Left kidney (tissue), 2 donors: ENCODE results near the gene TNPO3. TPM values are rescaled to one million over a fixed set of nuclear protein-coding genes. Genes with fewer than 3 reads are reported as not detected.
"Not testable (repeated sequence)": the region's sequence is repeated elsewhere in the genome, so short reads cannot be mapped to it uniquely, and the experiment has no call there.

Experiments
- DNase-seq: peaks from one replicate; pipeline ENCODE4 v3.0.0-alpha.2; 2013
- polyA plus RNA-seq: library from polyadenylated mRNA; unstranded; fragments of 120-200 nt; gene quantifications from one replicate; pipeline ENCODE4 v1.2.1, GENCODE V29; 2013; ENCODE audit not compliant: insufficient read length

TNPO3 gene
- polyA plus RNA-seq, 1 donor = 52.1 TPM

DNA sequence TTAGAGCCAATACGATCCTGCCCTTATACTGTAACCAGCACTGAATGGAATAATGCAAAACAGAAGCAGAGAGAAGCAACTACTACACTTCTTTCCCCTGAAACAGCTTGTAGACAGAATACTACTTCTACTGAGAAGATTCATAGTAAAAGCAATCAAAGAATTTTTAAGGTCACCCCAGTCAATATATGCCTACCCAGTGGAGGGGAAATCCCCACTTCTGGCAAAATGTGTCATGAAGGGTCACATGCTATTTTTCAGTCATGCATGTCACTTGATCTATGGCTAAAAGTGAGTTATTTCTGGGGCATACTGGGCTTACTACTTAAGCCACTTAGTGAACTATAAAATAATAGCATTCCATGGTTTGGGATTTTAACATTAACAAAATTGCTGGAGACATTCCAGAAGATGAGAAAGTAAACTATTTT, 91.6 kb downstream of the TNPO3 start:
- DNase-seq = no peak

GRCh38 chr7:128962899-128963298, 92.0 kb downstream of the TNPO3 start:
- no peak for DNase-seq

- no peak for DNase-seq
Measured at GRCh38 chr7:128961030-128961659, 93.8 kb downstream of the TNPO3 start.

DNA sequence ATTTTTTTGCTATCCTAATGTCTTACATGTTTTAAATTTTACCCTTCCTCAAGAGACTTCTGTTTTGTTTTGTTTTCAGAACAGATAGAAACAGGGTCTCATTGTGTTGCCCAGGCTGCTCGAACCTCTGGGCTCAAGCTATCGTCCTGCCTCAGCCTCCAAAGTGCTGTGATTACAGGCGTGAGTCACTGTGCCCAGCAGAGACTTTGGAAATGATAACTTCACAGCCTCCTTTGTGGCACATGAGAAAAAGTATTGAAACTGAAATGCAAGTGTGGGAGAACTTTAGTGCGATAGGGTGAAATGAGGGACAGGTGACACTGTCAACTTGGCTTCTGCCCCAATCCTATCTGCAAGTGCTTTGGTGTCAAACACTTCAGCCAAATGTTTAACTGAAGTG, 95.6 kb downstream of the TNPO3 start:
- DNase-seq = no peak

DNA sequence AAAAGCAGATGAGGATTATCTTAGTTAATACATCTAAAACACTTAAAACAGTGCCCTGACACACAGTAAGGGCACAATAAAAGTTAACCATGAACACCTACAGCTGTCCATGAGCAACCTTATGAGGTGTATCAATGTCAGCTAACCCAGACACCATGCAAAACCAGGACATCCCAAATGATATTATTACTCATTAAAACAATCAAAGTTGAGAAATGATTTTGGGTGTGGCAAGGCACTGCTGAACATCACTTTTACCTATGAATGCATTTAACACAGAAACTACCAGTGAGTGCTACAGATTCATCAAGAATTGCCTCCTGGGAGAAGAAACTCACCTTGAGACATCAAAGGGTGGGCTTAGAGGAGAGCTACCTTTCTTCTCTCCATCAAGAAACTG, 98.9 kb downstream of the TNPO3 start:
- no peak for DNase-seq

- DNase-seq = no peak
Measured at GRCh38 chr7:128954830-128955802, 99.8 kb downstream of the TNPO3 start.

DNA sequence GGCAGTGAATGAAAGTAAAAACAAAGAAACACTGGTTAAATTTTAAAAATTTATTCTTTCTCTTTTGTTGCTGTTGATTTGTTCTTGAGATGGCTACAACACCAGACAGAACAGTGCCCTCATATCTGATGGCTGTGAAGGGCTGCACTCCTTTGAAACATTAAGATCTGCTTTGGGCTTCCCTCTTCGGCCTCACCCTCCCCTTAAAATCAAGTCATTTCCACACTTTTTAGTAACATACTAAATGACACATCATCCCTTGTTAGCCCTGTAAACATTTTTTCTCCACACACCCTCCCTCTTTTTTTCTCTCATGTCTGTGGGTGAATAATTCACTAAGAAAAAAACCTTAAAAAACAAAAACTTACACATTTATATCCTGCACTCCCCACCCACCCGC, 100.8 kb downstream of the TNPO3 start:
- DNase-seq = no peak

DNA sequence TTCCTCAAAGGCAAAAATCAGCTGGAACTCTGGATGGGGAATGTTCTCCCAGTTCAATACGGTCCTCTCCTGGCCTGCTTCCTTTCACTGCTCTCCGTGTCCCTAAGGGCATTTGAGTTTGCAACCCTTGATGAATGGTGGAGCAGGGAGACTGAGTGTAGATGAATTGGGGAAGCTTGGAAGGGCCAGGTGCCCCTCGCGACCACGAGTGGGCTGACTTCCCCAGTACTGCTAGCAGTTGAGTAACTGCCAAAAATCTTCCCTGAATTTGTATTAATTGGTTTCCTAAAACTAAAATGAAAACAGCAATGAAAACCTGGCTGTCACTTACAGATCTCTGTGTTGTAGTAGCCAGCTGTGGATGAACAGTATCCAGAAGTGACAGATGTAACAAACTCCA, 103.6 kb downstream of the TNPO3 start:
- DNase-seq = no peak

GRCh38 chr7:128948976-128949760, 105.7 kb downstream of the TNPO3 start:
- DNase-seq = no peak

GRCh38 chr7:128948312-128948973, 106.5 kb downstream of the TNPO3 start:
- no peak for DNase-seq

GRCh38 chr7:128947854-128948253, 107.1 kb downstream of the TNPO3 start:
- no peak for DNase-seq

DNA sequence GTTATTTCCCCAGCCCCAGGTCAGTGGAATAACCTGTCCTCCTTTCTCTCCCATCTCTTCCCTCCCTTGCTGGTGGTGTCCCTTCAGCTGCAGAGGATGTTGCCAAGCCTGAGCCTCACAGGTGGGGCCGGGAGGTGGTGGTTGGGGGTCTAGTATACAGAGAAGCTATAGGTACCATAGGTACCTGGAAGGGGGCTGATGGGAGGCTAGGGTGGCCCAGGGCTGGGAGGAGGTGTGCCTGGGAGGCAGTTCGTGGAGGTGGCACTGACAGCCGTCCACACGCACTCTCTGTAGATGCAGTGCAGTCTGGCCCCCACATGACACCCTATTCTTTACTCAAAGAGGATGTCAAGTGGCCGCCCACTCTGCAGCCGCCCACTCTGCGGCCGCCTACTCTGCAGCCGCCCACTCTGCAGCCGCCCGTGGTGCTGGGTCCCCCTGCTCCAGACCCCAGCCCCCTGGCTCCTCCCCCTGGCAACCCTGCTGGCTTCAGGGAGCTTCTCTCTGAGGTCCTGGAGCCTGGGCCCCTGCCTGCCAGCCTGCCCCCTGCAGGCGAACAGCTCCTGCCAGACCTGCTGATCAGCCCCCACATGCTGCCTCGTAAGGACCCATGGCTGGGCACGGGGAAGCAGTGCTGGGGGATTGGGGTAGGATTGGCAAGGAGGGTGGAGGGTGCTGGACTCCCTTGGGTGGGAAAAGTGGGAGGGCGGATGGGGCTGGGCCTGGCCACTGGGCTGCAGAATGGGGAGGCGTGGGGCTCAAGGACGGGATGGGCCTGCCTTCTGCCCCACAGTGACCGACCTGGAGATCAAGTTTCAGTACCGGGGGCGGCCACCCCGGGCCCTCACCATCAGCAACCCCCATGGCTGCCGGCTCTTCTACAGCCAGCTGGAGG, 107.7 kb downstream of the TNPO3 start:
- no peak for DNase-seq

DNA sequence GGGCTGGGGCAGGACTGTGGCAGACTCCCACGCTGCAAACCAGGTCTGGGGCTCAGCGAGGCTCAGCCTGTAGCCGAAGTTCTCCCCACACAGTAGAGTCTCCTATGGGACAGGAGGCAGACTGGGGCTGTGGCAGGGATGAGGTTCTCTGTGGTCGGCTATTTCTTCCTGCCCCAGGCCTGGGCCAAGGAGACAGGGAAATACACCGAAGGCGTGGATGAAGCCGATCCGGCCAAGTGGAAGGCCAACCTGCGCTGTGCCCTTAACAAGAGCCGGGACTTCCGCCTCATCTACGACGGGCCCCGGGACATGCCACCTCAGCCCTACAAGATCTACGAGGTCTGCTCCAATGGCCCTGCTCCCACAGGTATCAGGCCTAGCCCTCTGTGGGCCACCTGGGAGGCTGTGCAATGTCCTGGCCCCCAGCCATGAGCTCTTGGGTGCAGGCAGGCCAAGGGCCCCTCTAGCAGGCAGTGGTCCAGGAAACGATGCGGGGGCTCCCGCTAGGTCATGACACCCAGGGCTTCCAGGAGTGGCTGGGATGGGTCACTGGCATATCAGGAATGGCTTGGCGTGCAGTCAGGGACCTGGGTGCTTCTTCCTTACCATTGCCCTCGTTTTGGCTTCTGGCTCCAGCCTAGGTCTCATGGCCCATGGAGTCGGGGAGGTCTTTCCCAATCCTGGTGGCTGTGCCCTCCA, 109.1 kb downstream of the TNPO3 start:
- no peak for DNase-seq

- no peak for DNase-seq
Measured at GRCh38 chr7:128944487-128945236, 110.2 kb downstream of the TNPO3 start.

DNA sequence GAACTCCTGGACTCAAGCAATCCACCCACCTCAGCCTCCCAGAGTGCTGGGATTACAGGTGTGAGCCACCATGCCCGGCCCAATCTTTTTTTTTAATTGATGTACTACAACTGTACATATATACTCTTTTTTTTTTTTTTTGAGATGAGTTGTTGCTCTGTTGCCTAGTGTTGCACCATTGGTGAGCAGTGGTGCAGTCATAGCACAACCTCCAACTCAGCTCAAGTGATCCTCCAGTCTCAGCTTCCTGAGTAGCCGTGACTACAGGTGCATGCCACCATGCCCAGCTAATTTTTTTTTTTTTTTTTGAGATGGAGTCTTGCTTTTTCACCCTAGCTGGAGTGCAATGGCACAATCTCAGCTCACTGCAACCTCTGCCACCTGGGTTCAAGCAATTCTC, 111.7 kb downstream of the TNPO3 start:
- not testable (repeated sequence) for DNase-seq

DNA sequence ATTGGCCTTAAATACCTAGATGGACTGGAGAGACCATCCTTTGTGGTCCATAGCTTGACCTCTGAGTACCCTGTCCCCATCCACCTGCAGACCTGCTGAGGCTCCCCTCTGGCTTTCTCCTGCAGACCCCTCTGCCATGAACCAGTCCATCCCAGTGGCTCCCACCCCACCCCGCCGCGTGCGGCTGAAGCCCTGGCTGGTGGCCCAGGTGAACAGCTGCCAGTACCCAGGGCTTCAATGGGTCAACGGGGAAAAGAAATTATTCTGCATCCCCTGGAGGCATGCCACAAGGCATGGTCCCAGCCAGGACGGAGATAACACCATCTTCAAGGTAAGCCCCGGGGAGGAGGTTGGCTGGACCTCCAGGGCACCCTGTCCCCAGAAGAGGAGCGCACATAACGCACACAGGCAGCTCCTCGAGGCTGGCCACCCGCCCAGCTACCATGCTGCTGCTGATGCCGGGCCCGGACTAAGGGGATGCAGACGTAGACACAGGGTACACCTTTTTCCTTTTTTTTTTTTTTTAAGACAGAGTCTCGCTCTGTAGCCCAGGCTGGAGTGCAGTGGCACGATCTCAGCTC, 112.9 kb downstream of the TNPO3 start:
- no peak for DNase-seq

DNA sequence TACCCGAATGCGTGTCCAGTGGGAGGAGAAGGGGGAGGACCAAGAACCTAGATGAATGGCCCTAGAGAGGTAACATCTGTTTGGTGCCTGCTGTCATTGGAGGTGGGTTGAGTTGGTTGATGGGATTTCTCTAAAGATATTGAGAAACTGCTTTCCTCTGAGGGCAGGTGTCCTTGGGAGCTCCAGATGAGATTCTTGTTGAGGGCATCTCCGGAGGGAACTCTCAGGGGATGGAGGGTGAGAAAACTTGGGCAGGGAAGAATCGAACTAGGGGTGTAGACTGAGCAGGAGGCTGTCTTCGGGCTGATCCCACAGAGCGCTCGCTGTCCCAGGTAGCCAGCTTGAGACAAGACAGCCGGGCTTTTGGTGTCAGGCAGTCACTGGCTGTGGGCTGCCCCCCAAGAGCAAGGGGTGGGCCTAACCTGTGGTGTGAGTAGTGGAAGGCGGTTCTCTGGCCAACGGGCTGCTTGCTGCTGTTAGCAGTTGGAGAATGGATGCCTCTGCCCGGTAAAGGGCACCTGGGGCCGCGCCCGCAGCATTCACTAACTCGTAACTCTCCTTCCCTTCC, 113.5 kb downstream of the TNPO3 start:
- no peak for DNase-seq

GRCh38 chr7:128940494-128941322, 114.2 kb downstream of the TNPO3 start:
- DNase-seq = no peak
